Measurements from ENCODE around the gene SRGAP1.

DNA sequence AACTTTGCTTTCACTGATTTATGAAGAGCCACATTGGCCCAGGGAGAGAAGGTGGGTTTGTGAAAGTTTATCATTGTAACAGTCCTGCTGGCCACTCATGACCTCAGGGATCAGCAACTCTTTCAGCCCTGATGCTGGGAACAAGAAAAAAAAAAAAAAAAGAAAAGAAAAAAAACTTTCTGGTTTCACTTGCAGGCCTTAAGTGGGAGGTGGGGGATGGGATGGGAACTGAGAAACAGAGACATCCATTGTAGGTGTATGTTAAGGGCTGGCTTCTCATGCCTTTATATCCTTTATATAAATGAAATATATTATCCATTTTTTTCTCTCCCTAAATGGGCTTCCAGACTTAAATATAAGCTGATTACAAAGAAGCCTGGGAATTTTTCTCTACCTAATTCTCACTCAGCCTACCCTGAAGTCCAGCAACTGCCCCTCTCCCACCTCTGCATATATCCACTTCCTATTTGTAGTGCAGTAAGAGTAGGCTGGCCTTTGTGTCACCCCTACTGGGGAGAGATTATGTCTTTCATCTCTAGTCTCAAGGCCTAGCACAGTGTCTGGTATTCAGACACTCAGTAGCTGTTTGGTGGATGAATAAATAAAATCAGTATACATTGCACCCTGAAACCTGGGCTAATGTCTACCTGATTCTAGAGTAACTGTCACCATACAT lies 190.5 kb downstream of the SRGAP1 start:
- TF ChIP-seq, protein P1, sequence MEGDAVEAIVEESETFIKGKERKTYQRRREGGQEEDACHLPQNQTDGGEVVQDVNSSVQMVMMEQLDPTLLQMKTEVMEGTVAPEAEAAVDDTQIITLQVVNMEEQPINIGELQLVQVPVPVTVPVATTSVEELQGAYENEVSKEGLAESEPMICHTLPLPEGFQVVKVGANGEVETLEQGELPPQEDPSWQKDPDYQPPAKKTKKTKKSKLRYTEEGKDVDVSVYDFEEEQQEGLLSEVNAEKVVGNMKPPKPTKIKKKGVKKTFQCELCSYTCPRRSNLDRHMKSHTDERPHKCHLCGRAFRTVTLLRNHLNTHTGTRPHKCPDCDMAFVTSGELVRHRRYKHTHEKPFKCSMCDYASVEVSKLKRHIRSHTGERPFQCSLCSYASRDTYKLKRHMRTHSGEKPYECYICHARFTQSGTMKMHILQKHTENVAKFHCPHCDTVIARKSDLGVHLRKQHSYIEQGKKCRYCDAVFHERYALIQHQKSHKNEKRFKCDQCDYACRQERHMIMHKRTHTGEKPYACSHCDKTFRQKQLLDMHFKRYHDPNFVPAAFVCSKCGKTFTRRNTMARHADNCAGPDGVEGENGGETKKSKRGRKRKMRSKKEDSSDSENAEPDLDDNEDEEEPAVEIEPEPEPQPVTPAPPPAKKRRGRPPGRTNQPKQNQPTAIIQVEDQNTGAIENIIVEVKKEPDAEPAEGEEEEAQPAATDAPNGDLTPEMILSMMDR (IDR thresholded peaks at IDR 0.05) = no peak
- TF ChIP-seq POLR2AphosphoS5 (IDR thresholded peaks at IDR 0.05) = no peak
- TF ChIP-seq POLR2A (IDR thresholded peaks at IDR 0.05; ENCODE audit: low read depth) = no peak
